Activated CD4-positive, alpha-beta T cell treated with anti-CD3 and anti-CD28 coated beads, Interleukin-10, Interleukin-2, amounts not matched to agents 100 ng/mL and 50 ng/mL, durations not matched to agents 16 hours and 8 hours (primary cell): Measurements from ENCODE around the gene KHDRBS1.
A peak's percentile ranks its signal among the peaks of the same experiment; 100 is the strongest.
"Not testable (repeated sequence)": the region's sequence is repeated elsewhere in the genome, so short reads cannot be mapped to it uniquely, and the experiment has no call there.

ENCODE experiments used
- DNase-seq: peaks from one replicate; pipeline ENCODE4 v3.0.0-alpha.2; 2020

KHDRBS1 gene

GRCh38 chr1:32066489-32066873 is 52.8 kb downstream of the KHDRBS1 start:
- DNase-seq = peak; percentile 56

GRCh38 chr1:32068957-32069588 is 55.4 kb downstream of the KHDRBS1 start:
- no peak for DNase-seq

- DNase-seq = no peak
Measured at GRCh38 chr1:32071758-32072621, 58.3 kb downstream of the KHDRBS1 start.

- peak; percentile 97 for DNase-seq
Measured at GRCh38 chr1:32072622-32073298, 59.1 kb downstream of the KHDRBS1 start, which contains the start of gene TMEM39B. Gene TMEM39B, plus strand, starts transcription at chr1:32072939. Its CDS starts 109 bp downstream, at chr1:32073048.

GRCh38 chr1:32073299-32074229 is 59.9 kb downstream of the KHDRBS1 start:
- no peak for DNase-seq

- no peak for DNase-seq
Measured at GRCh38 chr1:32074841-32075240, 61.2 kb downstream of the KHDRBS1 start.

GRCh38 chr1:32077451-32077850 is 63.8 kb downstream of the KHDRBS1 start:
- no peak for DNase-seq

- no peak for DNase-seq
Measured at GRCh38 chr1:32082022-32082421, 68.4 kb downstream of the KHDRBS1 start.

GRCh38 chr1:32086381-32086780 is 72.7 kb downstream of the KHDRBS1 start:
- not testable (repeated sequence) for DNase-seq

GRCh38 chr1:32091176-32091575 is 77.5 kb downstream of the KHDRBS1 start:
- no peak for DNase-seq

GRCh38 chr1:32091591-32091990 is 77.9 kb downstream of the KHDRBS1 start:
- DNase-seq = no peak
